HepG2 (cell line): ENCODE data around the gene TMEM134. TPM values are rescaled to one million over a fixed set of nuclear protein-coding genes. Genes with fewer than 3 reads are reported as not detected.

Source experiments
- ARNTL ChIP-seq: sonication (generic); formaldehyde crosslinking; IDR thresholded peaks from 2 replicates; pipeline ENCODE4 v1.4.0; 2020; ENCODE audit warnings: mild to moderate bottlenecking, missing genetic modification reagents
- ASH2L ChIP-seq: fragments of 300-600, 200-600 bp; sonication (generic); IDR thresholded peaks from 2 replicates; pipeline ENCODE4 v1.7.0; 2017; ENCODE audit warnings: low read depth, mild to moderate bottlenecking, moderate library complexity, mixed read lengths, low read length; ENCODE audit not compliant: insufficient read length
- ETV5 ChIP-seq: IDR thresholded peaks from 2 replicates; pipeline ENCODE4 v1.6.1; 2018; ENCODE audit warnings: missing biosample characterization, missing genetic modification reagents, inconsistent platforms, borderline replicate concordance
- HNRNPUL1 ChIP-seq: fragments of 200-400 bp; formaldehyde crosslinking; IDR thresholded peaks from 2 replicates; pipeline ENCODE4 v1.6.1; 2017; ENCODE audit warnings: low read depth, mild to moderate bottlenecking, low read length, moderate library complexity
- MZF1 ChIP-seq: sonication (generic); formaldehyde crosslinking; IDR thresholded peaks from 2 replicates; pipeline ENCODE4 v1.8.1; 2023; ENCODE audit warnings: mild to moderate bottlenecking, missing genetic modification reagents, borderline replicate concordance
- NR1H2 ChIP-seq: sonication (generic); formaldehyde crosslinking; IDR thresholded peaks from 2 replicates; pipeline ENCODE4 v1.8.1; 2022; ENCODE audit warnings: low read depth, missing genetic modification reagents, borderline replicate concordance
- SIN3A ChIP-seq: IDR thresholded peaks from 2 replicates; pipeline ENCODE4 v1.6.1; 2011; ENCODE audit warnings: low read depth, mild to moderate bottlenecking, control low read depth, low read length, borderline replicate concordance
- TEAD2 ChIP-seq: sonication (generic); formaldehyde crosslinking; IDR thresholded peaks from 2 replicates; pipeline ENCODE4 v1.9.0; 2021; ENCODE audit warnings: missing genetic modification reagents
- ZNF143 ChIP-seq: sonication (generic); formaldehyde crosslinking; IDR thresholded peaks from 2 replicates; pipeline ENCODE4 v1.4.0; 2020; ENCODE audit warnings: missing genetic modification reagents
- ZNF17 ChIP-seq: sonication (generic); formaldehyde crosslinking; IDR thresholded peaks from 2 replicates; pipeline ENCODE4 v1.5.0; 2020; ENCODE audit warnings: mild to moderate bottlenecking, missing genetic modification reagents
- ZNF644 ChIP-seq: IDR thresholded peaks from 2 replicates; pipeline ENCODE4 v1.6.1; 2016; ENCODE audit warnings: low read depth
- ZNF878 ChIP-seq: sonication (generic); formaldehyde crosslinking; IDR thresholded peaks from 2 replicates; pipeline ENCODE4 v1.8.1; 2023; ENCODE audit warnings: mild to moderate bottlenecking, missing genetic modification reagents, moderate library complexity
- polyA plus RNA-seq, 8 experiments: library from polyadenylated mRNA; depleted of rRNA in 3 of 8; stranded (reverse) in 7 of 8; unstranded in 1 of 8; fragments of >200 nt; fragmentation: Illumina TruSeq in 4 of 8; extraction: Trizol in 4 of 8; gene quantifications; 2 replicates each; pipeline versions ENCODE4 v1.2.1 to v1.2.3, GENCODE V29; 2011 to 2016; ENCODE audit warnings: low read depth in 4 of 8, missing spikeins in 1 of 8, mixed read lengths in 1 of 8; ENCODE audit not compliant: insufficient read depth in 1 of 8
- total RNA-seq, 5 experiments: library from RNA; depleted of rRNA; stranded (reverse); fragments of >200 nt; fragmentation: Illumina TruSeq; extraction: Trizol; gene quantifications; 2 replicates each; pipeline ENCODE4 v1.2.3, GENCODE V29; 2016; ENCODE audit warnings: low read depth in 1 of 5
- TF ChIP-seq, protein P1 (sequence below): sonication (generic); formaldehyde crosslinking; IDR thresholded peaks from 2 replicates; pipeline ENCODE4 v1.5.1; 2020; ENCODE audit warnings: missing genetic modification reagents, mild to moderate bottlenecking, borderline replicate concordance
- TF ChIP-seq, protein P2 (sequence below): sonication (generic); formaldehyde crosslinking; IDR thresholded peaks from 2 replicates; pipeline ENCODE4 v1.5.0; 2020; ENCODE audit warnings: missing genetic modification reagents
- TF ChIP-seq, protein P3 (sequence below): conservative IDR thresholded peaks from 2 replicates; pipeline ENCODE4 v1.6.1; 2018; ENCODE audit warnings: missing genetic modification reagents
- TF ChIP-seq, protein P4 (sequence below): sonication (generic); formaldehyde crosslinking; IDR thresholded peaks from 2 replicates; pipeline ENCODE4 v1.4.0; 2020; ENCODE audit warnings: missing genetic modification reagents, borderline replicate concordance
- TF ChIP-seq, protein P5 (sequence below): sonication (generic); formaldehyde crosslinking; IDR thresholded peaks from 2 replicates; pipeline ENCODE4 v1.4.0; 2020; ENCODE audit warnings: missing genetic modification reagents; ENCODE audit errors: not compliant biosample characterization
- TF ChIP-seq, protein P6 (sequence below): sonication (generic); formaldehyde crosslinking; IDR thresholded peaks from 2 replicates; pipeline ENCODE4 v1.5.1; 2020; ENCODE audit warnings: mild to moderate bottlenecking, moderate library complexity, missing genetic modification reagents

TMEM134 gene
- total and polyA plus RNA-seq, 2 of the 13 experiments (the other 11 are each of a cell fraction or from before 2014, with no cell fraction given): 6.9 to 26.9 TPM

DNA sequence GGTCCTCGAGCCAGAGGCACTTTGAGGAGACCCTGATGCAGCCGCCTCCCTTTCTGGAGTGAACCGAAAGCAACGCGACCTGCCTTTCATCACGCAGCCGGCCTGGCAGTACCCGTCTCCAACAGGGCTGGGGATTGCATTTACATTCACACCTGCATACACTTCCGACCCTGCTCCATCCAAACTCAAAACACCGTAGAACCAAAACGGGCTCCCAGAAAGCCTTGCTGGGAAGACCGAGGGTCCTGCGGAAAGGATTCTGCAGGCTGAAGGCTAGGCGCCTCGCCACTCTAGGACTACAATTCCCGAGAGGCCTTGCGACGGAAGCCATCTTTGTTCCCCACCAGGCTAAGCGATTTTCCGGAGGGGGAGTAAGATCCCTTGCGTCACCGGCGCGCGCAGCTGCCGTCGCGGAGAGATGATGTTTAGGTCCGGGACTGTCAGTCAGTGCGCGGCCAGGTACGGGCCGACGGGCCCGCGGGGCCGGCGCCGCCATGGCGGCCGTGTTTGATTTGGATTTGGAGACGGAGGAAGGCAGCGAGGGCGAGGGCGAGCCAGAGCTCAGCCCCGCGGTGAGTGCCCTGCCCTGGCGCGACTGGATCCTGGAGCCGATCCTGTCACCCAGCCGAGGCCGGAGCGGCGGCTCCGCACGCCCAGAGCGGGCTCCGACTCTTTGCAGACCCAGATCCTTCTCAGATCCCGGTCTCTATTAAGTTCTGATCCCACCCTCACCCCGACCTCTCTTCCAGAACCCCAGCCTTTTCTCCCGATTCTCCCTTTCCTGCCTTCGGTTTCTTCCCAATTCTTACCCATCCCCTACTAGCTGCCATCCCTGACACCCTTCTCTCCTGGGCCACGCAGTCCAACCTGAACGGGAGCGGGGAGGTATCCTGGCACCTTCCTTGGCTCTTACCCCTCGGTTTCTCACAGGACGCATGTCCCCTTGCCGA, 40.7 kb downstream of the TMEM134 start, which contains the start of gene RPS6KB2 (continued):
- TF ChIP-seq, protein P1, sequence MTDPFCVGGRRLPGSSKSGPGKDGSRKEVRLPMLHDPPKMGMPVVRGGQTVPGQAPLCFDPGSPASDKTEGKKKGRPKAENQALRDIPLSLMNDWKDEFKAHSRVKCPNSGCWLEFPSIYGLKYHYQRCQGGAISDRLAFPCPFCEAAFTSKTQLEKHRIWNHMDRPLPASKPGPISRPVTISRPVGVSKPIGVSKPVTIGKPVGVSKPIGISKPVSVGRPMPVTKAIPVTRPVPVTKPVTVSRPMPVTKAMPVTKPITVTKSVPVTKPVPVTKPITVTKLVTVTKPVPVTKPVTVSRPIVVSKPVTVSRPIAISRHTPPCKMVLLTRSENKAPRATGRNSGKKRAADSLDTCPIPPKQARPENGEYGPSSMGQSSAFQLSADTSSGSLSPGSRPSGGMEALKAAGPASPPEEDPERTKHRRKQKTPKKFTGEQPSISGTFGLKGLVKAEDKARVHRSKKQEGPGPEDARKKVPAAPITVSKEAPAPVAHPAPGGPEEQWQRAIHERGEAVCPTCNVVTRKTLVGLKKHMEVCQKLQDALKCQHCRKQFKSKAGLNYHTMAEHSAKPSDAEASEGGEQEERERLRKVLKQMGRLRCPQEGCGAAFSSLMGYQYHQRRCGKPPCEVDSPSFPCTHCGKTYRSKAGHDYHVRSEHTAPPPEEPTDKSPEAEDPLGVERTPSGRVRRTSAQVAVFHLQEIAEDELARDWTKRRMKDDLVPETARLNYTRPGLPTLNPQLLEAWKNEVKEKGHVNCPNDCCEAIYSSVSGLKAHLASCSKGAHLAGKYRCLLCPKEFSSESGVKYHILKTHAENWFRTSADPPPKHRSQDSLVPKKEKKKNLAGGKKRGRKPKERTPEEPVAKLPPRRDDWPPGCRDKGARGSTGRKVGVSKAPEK (CRISPR knock-in tag): no peak
- no peak for TF ChIP-seq TEAD2
- peak; percentile 99 for TF ChIP-seq ZNF143 (CRISPR knock-in tag)
- TF ChIP-seq, protein P2, sequence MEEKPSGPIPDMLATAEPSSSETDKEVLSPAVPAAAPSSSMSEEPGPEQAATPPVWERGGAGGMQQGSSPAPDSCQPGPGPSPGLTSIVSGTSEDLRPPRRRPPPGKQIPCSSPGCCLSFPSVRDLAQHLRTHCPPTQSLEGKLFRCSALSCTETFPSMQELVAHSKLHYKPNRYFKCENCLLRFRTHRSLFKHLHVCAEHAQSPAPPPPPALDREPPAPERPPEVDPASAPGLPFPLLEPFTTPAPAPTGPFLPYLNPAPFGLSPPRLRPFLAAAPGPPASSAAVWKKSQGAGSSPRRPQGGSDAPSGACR (CRISPR knock-in tag): no peak
- no peak for TF ChIP-seq ZNF17 (CRISPR knock-in tag)
- TF ChIP-seq SIN3A: peak; percentile 90; the same call in 1 of the 2 replicates
- TF ChIP-seq, protein P3, sequence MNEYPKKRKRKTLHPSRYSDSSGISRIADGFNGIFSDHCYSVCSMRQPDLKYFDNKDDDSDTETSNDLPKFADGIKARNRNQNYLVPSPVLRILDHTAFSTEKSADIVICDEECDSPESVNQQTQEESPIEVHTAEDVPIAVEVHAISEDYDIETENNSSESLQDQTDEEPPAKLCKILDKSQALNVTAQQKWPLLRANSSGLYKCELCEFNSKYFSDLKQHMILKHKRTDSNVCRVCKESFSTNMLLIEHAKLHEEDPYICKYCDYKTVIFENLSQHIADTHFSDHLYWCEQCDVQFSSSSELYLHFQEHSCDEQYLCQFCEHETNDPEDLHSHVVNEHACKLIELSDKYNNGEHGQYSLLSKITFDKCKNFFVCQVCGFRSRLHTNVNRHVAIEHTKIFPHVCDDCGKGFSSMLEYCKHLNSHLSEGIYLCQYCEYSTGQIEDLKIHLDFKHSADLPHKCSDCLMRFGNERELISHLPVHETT (CRISPR knock-in tag): peak; percentile 89; the same call in 1 of the 2 replicates
- TF ChIP-seq ARNTL (CRISPR knock-in tag): peak; percentile 74
- TF ChIP-seq, protein P4, sequence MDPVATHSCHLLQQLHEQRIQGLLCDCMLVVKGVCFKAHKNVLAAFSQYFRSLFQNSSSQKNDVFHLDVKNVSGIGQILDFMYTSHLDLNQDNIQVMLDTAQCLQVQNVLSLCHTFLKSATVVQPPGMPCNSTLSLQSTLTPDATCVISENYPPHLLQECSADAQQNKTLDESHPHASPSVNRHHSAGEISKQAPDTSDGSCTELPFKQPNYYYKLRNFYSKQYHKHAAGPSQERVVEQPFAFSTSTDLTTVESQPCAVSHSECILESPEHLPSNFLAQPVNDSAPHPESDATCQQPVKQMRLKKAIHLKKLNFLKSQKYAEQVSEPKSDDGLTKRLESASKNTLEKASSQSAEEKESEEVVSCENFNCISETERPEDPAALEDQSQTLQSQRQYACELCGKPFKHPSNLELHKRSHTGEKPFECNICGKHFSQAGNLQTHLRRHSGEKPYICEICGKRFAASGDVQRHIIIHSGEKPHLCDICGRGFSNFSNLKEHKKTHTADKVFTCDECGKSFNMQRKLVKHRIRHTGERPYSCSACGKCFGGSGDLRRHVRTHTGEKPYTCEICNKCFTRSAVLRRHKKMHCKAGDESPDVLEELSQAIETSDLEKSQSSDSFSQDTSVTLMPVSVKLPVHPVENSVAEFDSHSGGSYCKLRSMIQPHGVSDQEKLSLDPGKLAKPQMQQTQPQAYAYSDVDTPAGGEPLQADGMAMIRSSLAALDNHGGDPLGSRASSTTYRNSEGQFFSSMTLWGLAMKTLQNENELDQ (CRISPR knock-in tag): no peak
- TF ChIP-seq, protein P5, sequence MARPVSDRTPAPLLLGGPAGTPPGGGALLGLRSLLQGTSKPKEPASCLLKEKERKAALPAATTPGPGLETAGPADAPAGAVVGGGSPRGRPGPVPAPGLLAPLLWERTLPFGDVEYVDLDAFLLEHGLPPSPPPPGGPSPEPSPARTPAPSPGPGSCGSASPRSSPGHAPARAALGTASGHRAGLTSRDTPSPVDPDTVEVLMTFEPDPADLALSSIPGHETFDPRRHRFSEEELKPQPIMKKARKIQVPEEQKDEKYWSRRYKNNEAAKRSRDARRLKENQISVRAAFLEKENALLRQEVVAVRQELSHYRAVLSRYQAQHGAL (CRISPR knock-in tag): peak; percentile 64
- peak; percentile 80; the same call in 1 of the 2 replicates for TF ChIP-seq ETV5 (CRISPR knock-in tag)
- no peak for TF ChIP-seq MZF1
- TF ChIP-seq ZNF644: no peak
- TF ChIP-seq NR1H2 (CRISPR knock-in tag): 0 out of 2 replicates have a peak, but pooled peaks have one; percentile 14
- no peak for TF ChIP-seq HNRNPUL1
- no peak for TF ChIP-seq ZNF878
- peak; percentile 81 for TF ChIP-seq ASH2L
- TF ChIP-seq, protein P6, sequence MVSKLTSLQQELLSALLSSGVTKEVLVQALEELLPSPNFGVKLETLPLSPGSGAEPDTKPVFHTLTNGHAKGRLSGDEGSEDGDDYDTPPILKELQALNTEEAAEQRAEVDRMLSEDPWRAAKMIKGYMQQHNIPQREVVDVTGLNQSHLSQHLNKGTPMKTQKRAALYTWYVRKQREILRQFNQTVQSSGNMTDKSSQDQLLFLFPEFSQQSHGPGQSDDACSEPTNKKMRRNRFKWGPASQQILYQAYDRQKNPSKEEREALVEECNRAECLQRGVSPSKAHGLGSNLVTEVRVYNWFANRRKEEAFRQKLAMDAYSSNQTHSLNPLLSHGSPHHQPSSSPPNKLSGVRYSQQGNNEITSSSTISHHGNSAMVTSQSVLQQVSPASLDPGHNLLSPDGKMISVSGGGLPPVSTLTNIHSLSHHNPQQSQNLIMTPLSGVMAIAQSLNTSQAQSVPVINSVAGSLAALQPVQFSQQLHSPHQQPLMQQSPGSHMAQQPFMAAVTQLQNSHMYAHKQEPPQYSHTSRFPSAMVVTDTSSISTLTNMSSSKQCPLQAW (CRISPR knock-in tag): peak; percentile 15
